Measurements from ENCODE around the gene SERGEF. TPM values are rescaled to one million over a fixed set of nuclear protein-coding genes. Genes with fewer than 3 reads are reported as not detected.

The SERGEF gene
- total RNA-seq, 1 experiment from 2014 or later: 28.7 TPM

DNA sequence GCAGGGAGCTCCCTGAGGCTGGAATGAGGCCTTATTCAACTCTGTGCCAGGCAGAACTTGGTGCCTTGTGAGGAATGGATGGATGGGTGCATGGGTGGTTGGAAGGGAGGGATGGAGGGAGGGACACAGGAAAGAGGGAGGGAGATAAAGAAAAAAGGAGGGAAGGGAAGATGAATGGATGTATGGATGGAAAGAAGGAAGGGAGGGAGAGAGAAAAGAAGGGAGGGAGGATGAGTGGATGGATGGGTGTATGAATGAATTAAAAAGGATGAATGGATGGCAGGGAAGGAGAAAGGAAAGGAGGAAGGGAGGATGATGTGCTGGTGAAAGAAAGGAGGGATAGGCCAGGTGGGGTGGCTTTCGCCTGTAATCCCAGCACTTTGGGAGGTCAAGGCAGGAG, 243.6 kb downstream of the SERGEF start:
- no peaks in the 10 kb centered on the region for H3K36me3 ChIP-seq (ENCODE audit: low read depth)
- no peaks in the 10 kb centered on the region for H3K4me1 ChIP-seq (replicated peaks; ENCODE audit: insufficient read depth)
- BruUV-seq (replicated peaks): no TSS peak
- no peak overlapping the region for H2AFZ ChIP-seq
- H3K9me3 ChIP-seq (ENCODE audit: insufficient read depth, low read depth): no peaks in the 10 kb centered on the region
- CTCF ChIA-PET: no interaction called here
- H3K79me2 ChIP-seq (ENCODE audit: low read depth): no peaks in the 10 kb centered on the region
- TF ChIP-seq EZH2 (IDR thresholded peaks at IDR 0.05; ENCODE audit: low read depth): no peak
- no peak for TF ChIP-seq CTCF (conservative IDR thresholded peaks at IDR 0.05)
- intact Hi-C loops (cut with micrococcal nuclease; ENCODE audit: unreplicated experiment): no loop called here
- POLR2A ChIA-PET (ENCODE audit: unreplicated experiment): no interaction called here
- H3K4me3 ChIP-seq: no peak overlapping the region
- H3K9me2 ChIP-seq (ENCODE audit: insufficient read depth): no peaks in the 10 kb centered on the region
- H3K4me2 ChIP-seq: no peak overlapping the region
- no peaks in the 10 kb centered on the region for H3F3A ChIP-seq (ENCODE audit: insufficient read depth, low read depth)
- H4K20me1 ChIP-seq (ENCODE audit: insufficient read depth): no peaks in the 10 kb centered on the region
- H3K27me3 ChIP-seq (ENCODE audit: insufficient read depth, low read depth): peaks cover 20% of the 10 kb centered on the region; the same call in 1 of the 2 replicates
- H3K27ac ChIP-seq: no peak overlapping the region
- DNase-seq: no peak

DNA sequence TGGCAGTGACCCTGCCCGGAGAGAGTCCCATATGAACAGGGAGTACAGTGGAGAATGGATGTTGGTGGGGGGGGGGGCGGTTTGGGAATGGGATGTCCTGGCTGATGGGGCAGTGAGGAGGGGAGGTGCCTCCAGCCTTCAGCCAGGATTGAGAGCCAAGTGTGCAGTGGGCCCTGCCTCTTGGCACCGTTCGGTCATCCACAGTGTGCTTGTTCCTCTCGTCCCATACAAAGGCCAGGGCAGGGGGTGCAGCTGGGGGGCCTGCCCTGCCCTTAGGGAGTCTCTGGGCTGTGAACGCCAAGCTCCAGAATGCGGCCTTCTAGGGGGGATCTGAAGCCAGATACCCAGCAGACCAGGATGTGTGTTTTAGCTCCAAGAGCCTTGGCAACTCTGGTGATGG, 244.3 kb downstream of the SERGEF start:
- Histone ChIP-seq H3K27ac (no peak overlapping the region), H3K4me3 (no peak overlapping the region), H3K27me3 (ENCODE audit: insufficient read depth, low read depth) (peaks cover 14% of the 10 kb centered on the region; the same call in 1 of the 2 replicates), H2AFZ (no peak overlapping the region), H3K9me3 (ENCODE audit: insufficient read depth, low read depth) (no peaks in the 10 kb centered on the region), H3K79me2 (ENCODE audit: low read depth) (no peaks in the 10 kb centered on the region), H3F3A (ENCODE audit: insufficient read depth, low read depth) (no peaks in the 10 kb centered on the region), H3K4me1 (replicated peaks; ENCODE audit: insufficient read depth) (no peaks in the 10 kb centered on the region), H3K36me3 (ENCODE audit: low read depth) (no peaks in the 10 kb centered on the region), H3K4me2 (no peak overlapping the region), H4K20me1 (ENCODE audit: insufficient read depth) (no peaks in the 10 kb centered on the region), H3K9me2 (ENCODE audit: insufficient read depth) (no peaks in the 10 kb centered on the region)
- no peak for DNase-seq
- intact Hi-C loops (cut with micrococcal nuclease; ENCODE audit: unreplicated experiment): no loop called here
- BruUV-seq (replicated peaks): no TSS peak
- TF ChIP-seq CTCF (conservative IDR thresholded peaks at IDR 0.05) (no peak), EZH2 (IDR thresholded peaks at IDR 0.05; ENCODE audit: low read depth) (no peak)
- POLR2A ChIA-PET (ENCODE audit: unreplicated experiment): no interaction called here
- CTCF ChIA-PET: interaction anchor here (0.5 kb wide), 1 partner anchor 209 kb away, joined by 3 read pairs; no protein-coding TSS in a partner anchor

- Histone ChIP-seq H4K20me1 (ENCODE audit: insufficient read depth) (no peaks in the 10 kb centered on the region), H2AFZ (no peak overlapping the region), H3K27ac (no peak overlapping the region), H3K36me3 (ENCODE audit: low read depth) (no peaks in the 10 kb centered on the region), H3K4me3 (no peak overlapping the region), H3K4me2 (no peak overlapping the region), H3K9me2 (ENCODE audit: insufficient read depth) (no peaks in the 10 kb centered on the region), H3K4me1 (replicated peaks; ENCODE audit: insufficient read depth) (no peaks in the 10 kb centered on the region), H3K79me2 (ENCODE audit: low read depth) (no peaks in the 10 kb centered on the region), H3F3A (ENCODE audit: insufficient read depth, low read depth) (no peaks in the 10 kb centered on the region), H3K27me3 (ENCODE audit: insufficient read depth, low read depth) (peaks cover 7% of the 10 kb centered on the region; the same call in 1 of the 2 replicates), H3K9me3 (ENCODE audit: insufficient read depth, low read depth) (no peaks in the 10 kb centered on the region)
- no TSS peak for BruUV-seq (replicated peaks)
- TF ChIP-seq EZH2 (IDR thresholded peaks at IDR 0.05; ENCODE audit: low read depth): no peak
- no peak for TF ChIP-seq CTCF (conservative IDR thresholded peaks at IDR 0.05)
- no peak for DNase-seq
- intact Hi-C loops (cut with micrococcal nuclease; ENCODE audit: unreplicated experiment): no loop called here
- ChIA-PET POLR2A (ENCODE audit: unreplicated experiment) (no interaction called here), CTCF (no interaction called here)
Measured at GRCh38 chr11:17767914-17768313, 244.9 kb downstream of the SERGEF start.

Measured in PC-9 (cell line).